ENCODE data around the gene COL27A1.

Gene COL27A1

GRCh38 chr9:114249424-114250234 is 94.3 kb downstream of the COL27A1 start:
- DNase-seq: no peak

GRCh38 chr9:114250235-114250568 is 94.9 kb downstream of the COL27A1 start:
- DNase-seq: no peak

GRCh38 chr9:114250648-114251047 is 95.3 kb downstream of the COL27A1 start:
- DNase-seq: no peak

- DNase-seq: no peak
Observed at GRCh38 chr9:114252394-114252793, 97.1 kb downstream of the COL27A1 start.

- no peak for DNase-seq
Observed at GRCh38 chr9:114256827-114257328, 101.5 kb downstream of the COL27A1 start.

GRCh38 chr9:114258218-114258617 is 102.9 kb downstream of the COL27A1 start:
- no peak for DNase-seq

GRCh38 chr9:114258866-114259797 is 103.8 kb downstream of the COL27A1 start:
- no peak for DNase-seq

GRCh38 chr9:114259798-114260523 is 104.6 kb downstream of the COL27A1 start:
- no peak for DNase-seq

- DNase-seq: no peak
Observed at GRCh38 chr9:114261026-114261425, 105.7 kb downstream of the COL27A1 start.

GRCh38 chr9:114261987-114262386 is 106.7 kb downstream of the COL27A1 start:
- DNase-seq: no peak

GRCh38 chr9:114263853-114264510 is 108.6 kb downstream of the COL27A1 start:
- DNase-seq: no peak

- no peak for DNase-seq
Observed at GRCh38 chr9:114264806-114265550, 109.6 kb downstream of the COL27A1 start.

GRCh38 chr9:114266969-114267368 is 111.6 kb downstream of the COL27A1 start:
- no peak for DNase-seq

- DNase-seq: no peak
Observed at GRCh38 chr9:114269023-114269422, 113.7 kb downstream of the COL27A1 start.

- no peak for DNase-seq
Observed at GRCh38 chr9:114270120-114270975, 115.0 kb downstream of the COL27A1 start.

GRCh38 chr9:114271556-114272510 is 116.5 kb downstream of the COL27A1 start:
- peak; percentile 11 to 80 (median 26) for DNase-seq

GRCh38 chr9:114272739-114273431 is 117.5 kb downstream of the COL27A1 start:
- no peak for DNase-seq

GRCh38 chr9:114273461-114273881 is 118.1 kb downstream of the COL27A1 start:
- DNase-seq: no peak

GRCh38 chr9:114274217-114274616 is 118.9 kb downstream of the COL27A1 start:
- DNase-seq: no peak
